ENCODE data around the gene GPX3. TPM values are rescaled to one million over a fixed set of nuclear protein-coding genes. Genes with fewer than 3 reads are reported as not detected.

GPX3 gene
- total RNA-seq, 1 donor from 2014 or later = 3,069 TPM

GRCh38 chr5:151023047-151023615 lies 2.7 kb downstream of the GPX3 start:
- no peak for DNase-seq (ENCODE audit: extremely low spot score in 2 of 2)
- H3K36me3 ChIP-seq = peaks cover 0 to 12% of the 10 kb centered on the region in 2 donors
- intact Hi-C loops (cut with DNase I) = no loop called here

DNA sequence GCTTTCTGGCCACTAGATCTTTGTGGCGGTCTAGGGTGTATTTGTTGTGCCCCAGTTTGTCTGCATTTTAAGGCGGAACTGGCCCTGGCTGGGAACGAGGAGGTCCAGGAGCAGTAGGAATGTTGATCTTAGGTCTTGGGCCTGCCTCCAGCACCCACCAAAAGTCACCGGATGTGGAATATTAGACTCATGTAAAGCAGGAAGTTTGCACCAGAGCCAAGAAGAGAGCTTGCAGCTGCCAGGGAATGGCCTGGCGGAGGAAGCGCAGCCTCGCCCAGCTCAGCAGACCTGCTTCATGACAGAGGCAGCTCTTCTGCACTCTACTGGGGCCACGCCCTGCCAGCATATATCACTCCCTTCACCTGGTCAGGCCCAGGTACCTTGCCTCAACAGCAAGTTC lies 3.3 kb downstream of the GPX3 start:
- TF ChIP-seq POLR2AphosphoS5 (IDR thresholded peaks at IDR 0.05; ENCODE audit: insufficient read depth in 1 of 2, low read depth in 1 of 2) (peak; percentile 70 to 84), CTCF (IDR thresholded peaks at IDR 0.05) (no peak)
- H3K27ac ChIP-seq = peak overlapping the region; percentile 94
- H3K9me3 ChIP-seq = no peaks in the 10 kb centered on the region
- intact Hi-C loops (cut with DNase I) = no loop called here
- peaks cover 0 to 17% of the 10 kb centered on the region in 2 donors for H3K36me3 ChIP-seq
- DNase-seq (ENCODE audit: extremely low spot score in 2 of 2) = no peak
- H3K27me3 ChIP-seq = no peaks in the 10 kb centered on the region
- H3K4me3 ChIP-seq = peak overlapping the region; percentile 77 to 86
- H3K4me1 ChIP-seq = peaks cover 82% of the 10 kb centered on the region

More at GRCh38 chr5:151023047-151023615, 2.7 kb downstream of the GPX3 start:
- peaks cover 82% of the 10 kb centered on the region for H3K4me1 ChIP-seq
- H3K9me3 ChIP-seq = no peaks in the 10 kb centered on the region
- peak overlapping the region; percentile 77 to 86 for H3K4me3 ChIP-seq
- H3K27me3 ChIP-seq = no peaks in the 10 kb centered on the region
- H3K27ac ChIP-seq = peak overlapping the region; percentile 94
- no peak for TF ChIP-seq POLR2AphosphoS5 (IDR thresholded peaks at IDR 0.05; ENCODE audit: insufficient read depth in 1 of 2, low read depth in 1 of 2)
- no peak for TF ChIP-seq CTCF (IDR thresholded peaks at IDR 0.05)
- no peak for TF ChIP-seq POLR2A (IDR thresholded peaks at IDR 0.05)

GRCh38 chr5:151024440-151025249 lies 4.3 kb downstream of the GPX3 start:
- Histone ChIP-seq H3K4me3 (peak overlapping the region in 1 of 2 donors; percentile 86), H3K27me3 (no peaks in the 10 kb centered on the region), H3K9me3 (no peaks in the 10 kb centered on the region), H3K27ac (peak overlapping the region; percentile 94), H3K4me1 (peaks cover 88% of the 10 kb centered on the region), H3K36me3 (peaks cover 0 to 24% of the 10 kb centered on the region in 2 donors)
- intact Hi-C loops (cut with DNase I) = no loop called here
- TF ChIP-seq CTCF (IDR thresholded peaks at IDR 0.05) = no peak
- TF ChIP-seq POLR2AphosphoS5 (IDR thresholded peaks at IDR 0.05; ENCODE audit: insufficient read depth in 1 of 2, low read depth in 1 of 2) = no peak
- no peak for TF ChIP-seq POLR2A (IDR thresholded peaks at IDR 0.05)
- DNase-seq (ENCODE audit: extremely low spot score in 2 of 2) = no peak

- Histone ChIP-seq H3K4me3 (peak overlapping the region in 1 of 2 donors; percentile 86), H3K27me3 (no peaks in the 10 kb centered on the region), H3K36me3 (peaks cover 0 to 29% of the 10 kb centered on the region in 2 donors), H3K27ac (peak overlapping the region; percentile 94), H3K9me3 (no peaks in the 10 kb centered on the region), H3K4me1 (peaks cover 88% of the 10 kb centered on the region)
- TF ChIP-seq CTCF (IDR thresholded peaks at IDR 0.05) (no peak), POLR2AphosphoS5 (IDR thresholded peaks at IDR 0.05; ENCODE audit: insufficient read depth in 1 of 2, low read depth in 1 of 2) (no peak), POLR2A (IDR thresholded peaks at IDR 0.05) (no peak)
- no peak for DNase-seq (ENCODE audit: extremely low spot score in 2 of 2)
- intact Hi-C loops (cut with DNase I) = no loop called here
Measured at GRCh38 chr5:151025250-151025606, 4.8 kb downstream of the GPX3 start.

DNA sequence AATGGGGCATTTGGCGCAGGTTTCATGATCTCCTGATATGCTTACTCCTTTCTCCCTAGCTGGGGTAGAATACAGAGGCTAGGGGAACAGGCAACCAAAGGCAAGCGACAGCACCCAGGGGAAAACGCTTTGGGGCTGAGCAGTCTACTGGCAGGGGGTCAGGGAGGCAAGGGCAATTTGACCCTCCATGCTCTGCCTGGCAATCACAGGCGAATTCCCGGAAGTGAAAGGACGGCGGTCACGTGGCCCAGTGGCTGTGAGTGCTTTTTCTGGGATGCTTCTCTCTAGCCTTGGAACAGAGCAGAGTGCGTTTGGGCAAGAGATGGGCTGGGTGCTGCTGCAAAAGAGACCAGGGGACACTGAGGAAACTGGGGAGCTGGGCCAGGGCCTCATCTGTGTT lies 5.7 kb downstream of the GPX3 start:
- peaks cover 0 to 29% of the 10 kb centered on the region in 2 donors for H3K36me3 ChIP-seq
- no peak for DNase-seq (ENCODE audit: extremely low spot score in 2 of 2)
- peak overlapping the region; percentile 94 for H3K27ac ChIP-seq
- intact Hi-C loops (cut with DNase I) = no loop called here
- H3K9me3 ChIP-seq = no peaks in the 10 kb centered on the region
- no peak for TF ChIP-seq POLR2A (IDR thresholded peaks at IDR 0.05)
- TF ChIP-seq POLR2AphosphoS5 (IDR thresholded peaks at IDR 0.05; ENCODE audit: insufficient read depth in 1 of 2, low read depth in 1 of 2) = peak in 1 of 2 donors; percentile 43
- H3K27me3 ChIP-seq = no peaks in the 10 kb centered on the region
- peaks cover 89% of the 10 kb centered on the region for H3K4me1 ChIP-seq
- H3K4me3 ChIP-seq = no peak overlapping the region
